ENCODE results near the gene TMEM271. TPM values are rescaled to one million over a fixed set of nuclear protein-coding genes. Genes with fewer than 3 reads are reported as not detected.
"Not testable (repeated sequence)": the region's sequence is repeated elsewhere in the genome, so short reads cannot be mapped to it uniquely, and the experiment has no call there.

Gene TMEM271
- total RNA-seq, 2 donors from 2014 or later, result not detected

DNA sequence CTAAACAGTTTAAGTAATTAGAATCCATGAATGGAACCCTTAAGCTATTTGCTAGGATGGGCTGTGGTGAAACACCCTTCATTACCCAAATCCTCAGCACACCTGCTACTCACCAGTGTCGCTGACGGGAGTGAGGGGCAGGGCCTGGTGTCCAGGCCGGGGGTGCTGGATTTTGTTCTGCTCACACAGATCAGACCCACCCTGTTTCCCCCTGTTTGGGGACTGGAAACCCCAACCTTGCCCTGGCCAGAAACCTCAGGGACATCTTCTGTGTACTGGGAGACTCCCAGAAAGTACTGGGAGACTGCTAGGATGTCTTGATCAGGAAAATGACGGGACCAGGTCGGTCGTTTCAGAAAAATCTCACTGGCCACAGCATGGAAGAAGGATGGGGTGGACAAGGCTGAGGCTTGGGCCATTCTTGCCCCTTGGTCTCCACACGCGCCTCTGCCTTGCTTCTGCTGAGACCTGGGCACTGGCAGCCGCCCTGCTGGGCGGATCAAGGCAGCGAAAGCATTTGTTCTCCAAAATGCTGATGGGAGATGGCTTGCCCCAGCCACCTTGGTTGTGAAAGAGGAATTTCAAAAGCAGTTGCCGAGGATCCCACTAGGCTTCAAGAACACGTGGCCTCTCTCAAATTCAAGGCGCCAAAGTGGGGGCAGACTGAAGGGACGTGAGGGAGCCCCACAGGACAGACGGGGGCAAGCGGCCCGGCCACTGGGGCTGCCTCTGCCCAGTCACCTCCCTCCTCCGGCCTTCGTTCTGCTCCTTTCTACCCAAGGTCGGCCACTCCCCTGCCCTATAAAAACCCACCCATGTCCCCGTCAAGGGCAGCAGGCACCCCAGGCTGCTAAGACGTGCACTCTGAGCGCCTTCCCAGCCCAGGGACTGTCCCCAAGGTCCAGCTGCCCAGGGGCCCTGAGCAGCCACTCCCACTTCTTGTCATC lies 25.8 kb upstream of the TMEM271 start:
- H3K4me3 Mint-ChIP-seq, result peak overlapping the region in 1 of 2 donors; percentile 64
- DNase-seq (no peak), ATAC-seq (replicated peaks in 1 of 2) (no peak)
- H3K36me3 Mint-ChIP-seq (ENCODE audit: insufficient read depth in 2 of 2), result peaks cover 0 to 2% of the 10 kb centered on the region in 2 donors
- H3K9me3 Mint-ChIP-seq, result no peaks in the 10 kb centered on the region
- peaks cover 26% of the 10 kb centered on the region for H3K27me3 Mint-ChIP-seq (ENCODE audit: low read depth)
- H3K4me1 Mint-ChIP-seq (ENCODE audit: low read depth), result peaks cover 42% of the 10 kb centered on the region
- no peak overlapping the region for H3K27ac Mint-ChIP-seq

GRCh38 chr4:600850-601515 lies 24.9 kb upstream of the TMEM271 start:
- ATAC-seq (replicated peaks in 1 of 2), result peak; percentile 92 to 93
- Mint-ChIP-seq H3K4me3 (peak overlapping the region; percentile 12 to 64), H3K27me3 (ENCODE audit: low read depth) (peaks cover 35% of the 10 kb centered on the region), H3K4me1 (ENCODE audit: low read depth) (peaks cover 42% of the 10 kb centered on the region), H3K9me3 (peaks cover 2% of the 10 kb centered on the region in 2 donors), H3K27ac (no peak overlapping the region), H3K36me3 (ENCODE audit: insufficient read depth in 2 of 2) (peaks cover 0 to 4% of the 10 kb centered on the region in 2 donors)
- DNase-seq, result peak; percentile 78 to 84

GRCh38 chr4:600166-600565 lies 24.1 kb upstream of the TMEM271 start:
- Mint-ChIP-seq H3K9me3 (peaks cover 5 to 6% of the 10 kb centered on the region in 2 donors), H3K27ac (no peak overlapping the region)
- DNase-seq, result no peak

DNA sequence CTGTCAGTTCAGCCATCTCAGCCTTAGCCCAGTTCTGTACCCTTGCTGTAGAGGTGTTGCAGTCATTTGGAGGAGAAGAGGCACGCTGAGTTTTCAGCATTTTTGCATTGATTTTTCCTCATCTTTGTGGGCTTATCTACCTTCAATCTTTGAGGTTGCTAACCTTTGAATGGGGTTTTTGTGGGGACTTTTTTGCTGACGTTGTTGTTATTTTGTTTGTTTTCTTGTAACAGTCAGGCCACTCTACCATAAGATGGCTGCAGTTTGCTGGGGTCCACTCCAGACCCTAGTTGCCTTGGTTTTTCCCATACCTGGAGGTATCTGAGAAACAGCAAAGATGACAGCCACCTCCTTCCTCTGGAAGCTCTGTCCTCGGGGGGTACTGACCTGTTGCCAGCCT lies 22.8 kb upstream of the TMEM271 start:
- Mint-ChIP-seq H3K4me1 (ENCODE audit: low read depth) (peaks cover 31% of the 10 kb centered on the region), H3K36me3 (ENCODE audit: insufficient read depth in 2 of 2) (peaks cover 4 to 6% of the 10 kb centered on the region in 2 donors), H3K27me3 (ENCODE audit: low read depth) (peaks cover 43% of the 10 kb centered on the region), H3K4me3 (no peak overlapping the region), H3K9me3 (peaks cover 8 to 10% of the 10 kb centered on the region in 2 donors), H3K27ac (no peak overlapping the region)
- DNase-seq, result no peak
- no peak for ATAC-seq (replicated peaks in 1 of 2)

More at GRCh38 chr4:600166-600565, 24.1 kb upstream of the TMEM271 start:
- ATAC-seq (replicated peaks in 1 of 2), result no peak
- Mint-ChIP-seq H3K4me3 (no peak overlapping the region), H3K4me1 (ENCODE audit: low read depth) (peaks cover 36% of the 10 kb centered on the region), H3K27me3 (ENCODE audit: low read depth) (peaks cover 35% of the 10 kb centered on the region), H3K36me3 (ENCODE audit: insufficient read depth in 2 of 2) (peaks cover 0 to 4% of the 10 kb centered on the region in 2 donors)

DNA sequence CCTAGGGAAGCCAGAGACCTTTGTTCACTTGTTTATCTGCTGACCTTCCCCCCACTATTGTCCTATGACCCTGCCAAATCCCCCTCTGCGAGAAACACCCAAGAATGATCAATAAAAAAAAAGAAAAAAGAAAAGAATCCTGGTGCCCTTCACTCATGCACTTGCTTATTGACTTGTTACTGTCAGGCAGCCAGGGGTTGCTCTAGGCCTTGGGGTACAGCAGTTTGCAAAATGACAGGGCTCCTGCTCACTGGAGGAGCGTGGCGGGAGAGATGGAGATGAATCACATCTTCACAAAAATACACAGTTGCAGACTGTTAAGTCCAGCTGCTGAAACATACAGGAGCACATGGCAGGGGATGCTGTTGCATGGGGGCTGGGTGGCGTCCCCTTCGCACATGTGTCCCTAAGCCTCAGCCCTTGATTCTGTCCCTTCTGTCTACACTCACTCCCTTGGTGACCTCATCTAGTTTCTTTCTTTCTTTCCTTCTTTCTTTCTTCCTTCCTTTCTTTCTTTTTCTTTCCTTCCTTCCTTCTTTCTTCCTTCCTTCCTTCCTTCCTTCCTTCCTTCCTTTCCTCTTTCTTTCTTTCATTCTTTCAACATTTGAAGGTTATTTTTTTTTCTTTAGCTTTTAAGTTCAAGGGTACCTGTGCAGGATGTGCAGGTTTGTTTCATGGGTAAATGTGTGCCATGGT lies 16.9 kb upstream of the TMEM271 start:
- no peak for DNase-seq
- peaks cover 43% of the 10 kb centered on the region for H3K27me3 Mint-ChIP-seq (ENCODE audit: low read depth)
- no peak overlapping the region for H3K27ac Mint-ChIP-seq
- H3K9me3 Mint-ChIP-seq, result peaks cover 10 to 12% of the 10 kb centered on the region in 2 donors
- peaks cover 4% of the 10 kb centered on the region in 2 donors for H3K36me3 Mint-ChIP-seq (ENCODE audit: insufficient read depth in 2 of 2)
- ATAC-seq (replicated peaks in 1 of 2), result no peak
- H3K4me1 Mint-ChIP-seq (ENCODE audit: low read depth), result no peaks in the 10 kb centered on the region
- no peak overlapping the region for H3K4me3 Mint-ChIP-seq

- DNase-seq; ATAC-seq (replicated peaks in 1 of 2); H3K4me1 Mint-ChIP-seq (ENCODE audit: low read depth); H3K4me3 Mint-ChIP-seq; H3K36me3 Mint-ChIP-seq (ENCODE audit: insufficient read depth in 2 of 2); H3K27ac Mint-ChIP-seq: not testable (repeated sequence)
- peaks cover 10 to 12% of the 10 kb centered on the region in 2 donors for H3K9me3 Mint-ChIP-seq
- H3K27me3 Mint-ChIP-seq (ENCODE audit: low read depth), result peaks cover 41% of the 10 kb centered on the region
Measured at GRCh38 chr4:592178-592577, 16.1 kb upstream of the TMEM271 start.

- DNase-seq (no peak), ATAC-seq (replicated peaks in 1 of 2) (no peak)
- Mint-ChIP-seq H3K36me3 (ENCODE audit: insufficient read depth in 2 of 2) (peaks cover 4 to 6% of the 10 kb centered on the region in 2 donors), H3K4me1 (ENCODE audit: low read depth) (no peaks in the 10 kb centered on the region), H3K9me3 (peaks cover 8 to 9% of the 10 kb centered on the region in 2 donors), H3K27me3 (ENCODE audit: low read depth) (peaks cover 35% of the 10 kb centered on the region), H3K27ac (no peak overlapping the region), H3K4me3 (no peak overlapping the region)
Measured at GRCh38 chr4:590313-590841, 14.3 kb upstream of the TMEM271 start.

DNA sequence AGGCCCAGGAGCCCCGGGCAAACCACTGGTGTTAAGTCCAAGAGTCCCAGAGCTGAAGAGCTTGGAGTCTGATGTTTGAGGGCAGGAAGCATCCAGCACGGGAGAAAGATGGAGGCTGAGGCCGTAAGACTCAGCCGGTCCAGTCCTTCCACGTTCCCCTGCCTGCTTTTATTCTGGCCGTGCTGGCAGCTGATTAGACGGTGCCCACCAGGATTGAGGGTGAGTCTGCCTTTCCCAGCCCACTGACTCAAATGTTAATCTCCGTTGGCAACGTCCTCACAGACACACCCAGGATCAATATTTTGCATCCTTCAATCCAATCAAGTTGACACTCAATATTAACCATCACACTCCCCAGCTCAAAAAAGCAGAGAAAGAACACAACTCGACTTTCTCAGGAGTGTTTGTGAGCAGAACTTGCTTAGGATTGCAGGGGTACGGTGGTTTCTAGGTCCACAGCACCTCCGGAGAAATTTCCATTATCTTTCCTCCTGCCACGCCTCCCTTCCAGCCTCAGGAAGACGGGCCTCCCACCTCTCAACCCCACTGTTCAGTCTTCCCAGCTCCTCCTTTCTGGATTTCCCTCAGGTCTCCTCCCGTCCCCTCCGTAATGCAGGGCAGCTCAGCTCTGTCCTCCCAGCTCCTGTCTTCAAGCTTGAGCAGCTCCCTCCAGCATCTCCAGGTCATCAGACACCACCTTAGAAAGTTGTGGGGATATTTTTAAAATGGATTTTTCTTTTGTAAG lies 13.3 kb upstream of the TMEM271 start:
- ATAC-seq (replicated peaks in 1 of 2), result no peak

DNA sequence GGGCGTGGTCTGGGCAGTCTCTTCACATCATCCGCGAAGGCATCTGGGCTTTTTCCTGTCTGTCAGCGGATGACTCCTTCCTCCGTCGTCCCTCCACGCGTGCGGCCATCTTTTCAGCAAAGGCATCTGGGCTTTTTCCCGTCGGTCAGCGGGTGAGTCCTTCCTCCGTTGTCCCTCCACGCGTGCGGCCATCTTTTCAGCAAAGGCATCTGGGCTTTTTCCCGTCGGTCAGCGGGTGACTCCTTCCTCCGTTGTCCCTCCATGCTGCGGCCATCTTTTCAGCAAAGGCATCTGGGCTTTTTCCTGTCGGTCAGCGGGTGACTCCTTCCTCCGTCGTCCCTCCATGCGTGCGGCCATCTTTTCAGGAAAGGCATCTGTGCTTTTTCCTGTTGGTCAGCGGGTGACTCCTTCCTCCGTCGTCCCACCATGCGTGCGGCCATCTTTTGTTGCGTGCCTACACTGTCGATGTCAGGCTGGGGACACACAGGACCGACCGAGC lies 12.3 kb upstream of the TMEM271 start:
- Mint-ChIP-seq H3K27me3 (ENCODE audit: low read depth) (peaks cover 33% of the 10 kb centered on the region), H3K4me3 (no peak overlapping the region), H3K9me3 (peaks cover 9 to 11% of the 10 kb centered on the region in 2 donors), H3K36me3 (ENCODE audit: insufficient read depth in 2 of 2) (peaks cover 5 to 8% of the 10 kb centered on the region in 2 donors), H3K27ac (no peak overlapping the region), H3K4me1 (ENCODE audit: low read depth) (no peaks in the 10 kb centered on the region)
- DNase-seq (no peak), ATAC-seq (replicated peaks in 1 of 2) (no peak)

More for the DNA sequence above, 13.3 kb upstream of the TMEM271 start:
- Mint-ChIP-seq H3K9me3 (peaks cover 7 to 9% of the 10 kb centered on the region in 2 donors), H3K4me1 (ENCODE audit: low read depth) (no peaks in the 10 kb centered on the region), H3K4me3 (no peak overlapping the region), H3K27me3 (ENCODE audit: low read depth) (peaks cover 28% of the 10 kb centered on the region), H3K27ac (no peak overlapping the region), H3K36me3 (ENCODE audit: insufficient read depth in 2 of 2) (peaks cover 2 to 5% of the 10 kb centered on the region in 2 donors)
- DNase-seq, result no peak

DNA sequence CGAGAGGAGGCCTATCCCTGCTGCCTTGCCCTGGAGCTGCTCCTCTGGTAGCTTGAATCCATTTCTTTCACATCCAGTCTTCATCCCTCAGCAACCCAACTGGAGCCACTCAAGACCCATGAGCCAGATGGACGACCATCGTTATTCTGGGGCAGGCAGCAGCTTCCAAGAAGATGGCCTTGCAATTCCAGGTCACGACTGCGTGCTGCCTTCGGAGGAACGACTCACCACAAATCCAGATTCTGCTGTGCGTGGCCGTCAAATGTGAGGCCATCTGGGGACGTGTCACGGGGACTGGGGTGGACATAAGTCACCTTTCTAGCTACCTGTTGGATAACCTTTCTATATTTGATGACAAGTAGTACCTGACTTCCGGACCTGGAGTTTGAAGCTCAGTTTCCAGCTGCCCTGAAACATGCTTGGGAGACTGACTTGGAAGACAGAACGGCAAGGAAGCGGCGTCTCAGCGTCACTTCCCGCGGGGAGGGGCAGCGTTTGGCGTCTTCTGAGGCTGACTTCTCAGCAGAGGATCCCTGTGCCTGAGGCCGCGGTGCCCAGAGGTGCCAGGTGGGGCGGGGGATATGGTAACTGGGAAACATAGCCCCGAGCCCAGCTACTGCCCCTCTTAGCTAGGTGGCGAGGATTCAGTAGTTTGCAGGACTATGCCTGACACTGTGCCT lies 11.7 kb upstream of the TMEM271 start:
- ATAC-seq (replicated peaks in 1 of 2) (no peak), DNase-seq (no peak)
- no peak overlapping the region for H3K27ac Mint-ChIP-seq
- peaks cover 9 to 12% of the 10 kb centered on the region in 2 donors for H3K9me3 Mint-ChIP-seq
- peaks cover 6 to 9% of the 10 kb centered on the region in 2 donors for H3K36me3 Mint-ChIP-seq (ENCODE audit: insufficient read depth in 2 of 2)
- H3K4me1 Mint-ChIP-seq (ENCODE audit: low read depth), result no peaks in the 10 kb centered on the region
- H3K4me3 Mint-ChIP-seq, result no peak overlapping the region
- H3K27me3 Mint-ChIP-seq (ENCODE audit: low read depth), result peaks cover 33% of the 10 kb centered on the region

GRCh38 chr4:583820-584219 lies 7.7 kb upstream of the TMEM271 start:
- H3K9me3 Mint-ChIP-seq, result peaks cover 9 to 12% of the 10 kb centered on the region in 2 donors
- no peak overlapping the region for H3K27ac Mint-ChIP-seq
- H3K4me1 Mint-ChIP-seq (ENCODE audit: low read depth), result no peaks in the 10 kb centered on the region
- H3K36me3 Mint-ChIP-seq (ENCODE audit: insufficient read depth in 2 of 2), result peaks cover 6 to 9% of the 10 kb centered on the region in 2 donors
- no peak overlapping the region for H3K4me3 Mint-ChIP-seq
- ATAC-seq (replicated peaks in 1 of 2), result no peak
- H3K27me3 Mint-ChIP-seq (ENCODE audit: low read depth), result peaks cover 45% of the 10 kb centered on the region
- no peak for DNase-seq

Data from activated T-cell treated with anti-CD3 and anti-CD28 coated beads, Interleukin-2, amount 50 U/mL, for 72 hours (primary cell).